ENCODE results near the gene LRRIQ3.

- TF ChIP-seq CTCF (IDR thresholded peaks at IDR 0.05; ENCODE audit: low read depth, low read length, missing input control) (no peak), RAD21 (IDR thresholded peaks at IDR 0.05) (no peak), MAX (IDR thresholded peaks at IDR 0.05) (no peak), REST (IDR thresholded peaks at IDR 0.05) (no peak), TAF1 (conservative IDR thresholded peaks at IDR 0.05) (no peak), FOXA1 (IDR thresholded peaks at IDR 0.05) (no peak), SP1 (IDR thresholded peaks at IDR 0.05) (no peak), HNF4G (IDR thresholded peaks at IDR 0.05) (no peak), YY1 (IDR thresholded peaks at IDR 0.05) (no peak), EGR1 (IDR thresholded peaks at IDR 0.05; ENCODE audit: low read depth in 2 of 2) (no peak), RXRA (IDR thresholded peaks at IDR 0.05) (no peak)
Observed at GRCh38 chr1:74011736-74012135, 186.2 kb downstream of the LRRIQ3 start.
